ENCODE measurements around the gene CHAT. TPM values are rescaled to one million over a fixed set of nuclear protein-coding genes. Genes with fewer than 3 reads are reported as not detected.

The CHAT gene
- total RNA-seq, 1 experiment from 2014 or later: 0.18 TPM

DNA sequence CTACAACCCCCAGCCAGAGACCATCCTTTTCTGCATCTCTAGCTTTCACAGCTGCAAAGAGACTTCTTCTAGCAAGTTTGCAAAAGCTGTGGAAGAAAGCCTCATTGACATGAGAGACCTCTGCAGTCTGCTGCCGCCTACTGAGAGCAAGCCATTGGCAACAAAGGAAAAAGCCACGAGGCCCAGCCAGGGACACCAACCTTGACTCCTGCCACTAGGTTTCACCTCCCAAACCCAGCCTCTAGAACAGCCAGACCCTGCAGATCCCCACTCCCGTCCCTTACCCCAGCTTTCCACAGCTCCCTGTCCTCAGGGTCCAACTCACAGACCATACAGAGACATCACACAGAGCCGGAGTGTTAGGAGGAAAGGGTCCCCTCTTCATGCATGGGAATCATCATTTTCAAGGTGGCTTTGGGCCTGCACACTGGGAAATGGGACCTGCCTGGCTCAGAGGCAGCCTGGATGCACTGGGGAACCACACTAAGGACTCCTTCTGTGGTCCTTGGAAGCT is 51.1 kb downstream of the CHAT start:
- Histone ChIP-seq H3K4me1 (no peaks in the 10 kb centered on the region), H3K4me3 (ENCODE audit: low read depth, low read length) (no peak overlapping the region), H3K36me3 (ENCODE audit: control insufficient read depth, insufficient read depth, low read length) (no peaks in the 10 kb centered on the region), H3K27me3 (replicated peaks; ENCODE audit: control insufficient read depth, insufficient read depth, low read length) (no peaks in the 10 kb centered on the region), H3K9me3 (no peaks in the 10 kb centered on the region)
- H3K36me3 Mint-ChIP-seq (ENCODE audit: insufficient read depth, unreplicated experiment): no peaks in the 10 kb centered on the region
- H3K9me3 Mint-ChIP-seq (ENCODE audit: unreplicated experiment): peaks cover 5% of the 10 kb centered on the region
- H3K4me3 Mint-ChIP-seq (ENCODE audit: unreplicated experiment): no peak overlapping the region
- ChIA-PET CTCF (no interaction called here), POLR2A (no interaction called here)
- no peak overlapping the region for H3K27ac Mint-ChIP-seq (ENCODE audit: unreplicated experiment)
- peaks cover 9% of the 10 kb centered on the region for H3K27me3 Mint-ChIP-seq (ENCODE audit: insufficient read depth, unreplicated experiment)
- no peak for DNase-seq
- TF ChIP-seq, protein P1, sequence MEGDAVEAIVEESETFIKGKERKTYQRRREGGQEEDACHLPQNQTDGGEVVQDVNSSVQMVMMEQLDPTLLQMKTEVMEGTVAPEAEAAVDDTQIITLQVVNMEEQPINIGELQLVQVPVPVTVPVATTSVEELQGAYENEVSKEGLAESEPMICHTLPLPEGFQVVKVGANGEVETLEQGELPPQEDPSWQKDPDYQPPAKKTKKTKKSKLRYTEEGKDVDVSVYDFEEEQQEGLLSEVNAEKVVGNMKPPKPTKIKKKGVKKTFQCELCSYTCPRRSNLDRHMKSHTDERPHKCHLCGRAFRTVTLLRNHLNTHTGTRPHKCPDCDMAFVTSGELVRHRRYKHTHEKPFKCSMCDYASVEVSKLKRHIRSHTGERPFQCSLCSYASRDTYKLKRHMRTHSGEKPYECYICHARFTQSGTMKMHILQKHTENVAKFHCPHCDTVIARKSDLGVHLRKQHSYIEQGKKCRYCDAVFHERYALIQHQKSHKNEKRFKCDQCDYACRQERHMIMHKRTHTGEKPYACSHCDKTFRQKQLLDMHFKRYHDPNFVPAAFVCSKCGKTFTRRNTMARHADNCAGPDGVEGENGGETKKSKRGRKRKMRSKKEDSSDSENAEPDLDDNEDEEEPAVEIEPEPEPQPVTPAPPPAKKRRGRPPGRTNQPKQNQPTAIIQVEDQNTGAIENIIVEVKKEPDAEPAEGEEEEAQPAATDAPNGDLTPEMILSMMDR (IDR thresholded peaks at IDR 0.05; ENCODE audit: insufficient read depth in 1 of 2, low read depth in 1 of 2, low read length in 1 of 2, severe bottlenecking in 1 of 2, unreplicated experiment in 1 of 2): no peak
- no peaks in the 10 kb centered on the region for H3K4me1 Mint-ChIP-seq (ENCODE audit: low read depth, unreplicated experiment)
- BruUV-seq (replicated peaks): no TSS peak
- intact Hi-C loops (cut with micrococcal nuclease; ENCODE audit: unreplicated experiment): no loop called here

DNA sequence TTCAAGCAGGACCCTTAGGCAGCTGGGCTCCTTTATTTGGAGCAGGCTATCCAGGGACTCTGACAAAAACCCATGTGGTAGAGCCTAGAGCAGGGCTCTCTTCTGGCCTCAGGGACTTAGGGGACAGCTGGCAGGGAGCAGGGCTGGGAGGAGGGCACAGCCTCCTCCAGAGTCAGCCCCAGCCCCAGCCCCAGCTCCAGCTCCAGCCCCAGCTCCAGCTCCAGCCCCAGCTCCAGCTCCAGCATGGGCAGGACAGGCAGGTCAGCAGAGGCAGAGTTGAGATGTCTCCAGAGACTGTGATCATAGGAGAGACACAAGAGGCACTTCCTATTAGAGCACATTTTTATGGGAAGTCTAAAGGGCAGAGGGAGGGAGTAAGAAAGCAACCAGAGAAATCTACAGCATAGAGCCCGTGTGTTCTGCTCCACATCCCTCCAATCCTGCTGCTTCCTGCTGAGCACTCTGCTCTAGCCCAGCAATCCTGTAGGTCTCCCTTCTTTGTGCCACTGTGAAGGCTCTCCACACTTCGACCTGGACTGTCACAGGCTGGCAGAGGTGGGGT is 52.3 kb downstream of the CHAT start:
- H3K36me3 ChIP-seq (ENCODE audit: control insufficient read depth, insufficient read depth, low read length): no peaks in the 10 kb centered on the region
- no peaks in the 10 kb centered on the region for H3K9me3 Mint-ChIP-seq (ENCODE audit: unreplicated experiment)
- TF ChIP-seq, protein P1 (IDR thresholded peaks at IDR 0.05; ENCODE audit: insufficient read depth in 1 of 2, low read depth in 1 of 2, low read length in 1 of 2, severe bottlenecking in 1 of 2, unreplicated experiment in 1 of 2): no peak
- no peaks in the 10 kb centered on the region for H3K27me3 ChIP-seq (replicated peaks; ENCODE audit: control insufficient read depth, insufficient read depth, low read length)
- POLR2A ChIA-PET: no interaction called here
- H3K4me3 ChIP-seq (ENCODE audit: low read depth, low read length): no peak overlapping the region
- CTCF ChIA-PET: no interaction called here
- no peak overlapping the region for H3K27ac Mint-ChIP-seq (ENCODE audit: unreplicated experiment)
- intact Hi-C loops (cut with micrococcal nuclease; ENCODE audit: unreplicated experiment): no loop called here
- no peaks in the 10 kb centered on the region for H3K4me1 ChIP-seq
- H3K4me1 Mint-ChIP-seq (ENCODE audit: low read depth, unreplicated experiment): no peaks in the 10 kb centered on the region
- DNase-seq: no peak
- H3K9me3 ChIP-seq: peaks cover 3% of the 10 kb centered on the region; the same call in 1 of the 2 replicates
- BruUV-seq (replicated peaks): no TSS peak
- no peak overlapping the region for H3K4me3 Mint-ChIP-seq (ENCODE audit: unreplicated experiment)
- H3K36me3 Mint-ChIP-seq (ENCODE audit: insufficient read depth, unreplicated experiment): no peaks in the 10 kb centered on the region
- peaks cover 13% of the 10 kb centered on the region for H3K27me3 Mint-ChIP-seq (ENCODE audit: insufficient read depth, unreplicated experiment)

DNA sequence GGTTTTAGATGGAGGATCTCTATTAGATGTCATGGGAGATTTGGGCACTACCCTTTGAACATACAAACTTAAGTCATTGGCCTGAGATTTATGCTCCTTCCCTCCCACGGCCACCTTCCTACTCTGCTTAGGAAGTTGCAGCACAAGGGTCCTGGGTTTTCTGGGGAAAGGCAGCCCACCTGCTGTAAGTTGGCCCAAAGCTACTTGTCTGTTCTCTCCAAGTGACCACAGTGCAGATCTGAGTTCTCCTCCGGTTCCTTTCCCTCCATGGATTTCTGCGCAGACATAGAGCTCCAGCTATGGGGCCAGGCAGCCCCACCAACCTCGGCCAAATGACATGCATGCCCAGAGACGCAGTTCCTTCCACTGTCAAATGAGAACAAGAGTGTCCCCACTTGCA is 52.8 kb downstream of the CHAT start:
- BruUV-seq (replicated peaks): no TSS peak
- H3K9me3 ChIP-seq: peaks cover 5% of the 10 kb centered on the region; the same call in 1 of the 2 replicates
- no peaks in the 10 kb centered on the region for H3K36me3 ChIP-seq (ENCODE audit: control insufficient read depth, insufficient read depth, low read length)
- TF ChIP-seq, protein P1 (IDR thresholded peaks at IDR 0.05; ENCODE audit: insufficient read depth in 1 of 2, low read depth in 1 of 2, low read length in 1 of 2, severe bottlenecking in 1 of 2, unreplicated experiment in 1 of 2): no peak
- ChIA-PET POLR2A (no interaction called here), CTCF (no interaction called here)
- DNase-seq: no peak
- Mint-ChIP-seq H3K4me3 (ENCODE audit: unreplicated experiment) (no peak overlapping the region), H3K4me1 (ENCODE audit: low read depth, unreplicated experiment) (no peaks in the 10 kb centered on the region), H3K27ac (ENCODE audit: unreplicated experiment) (no peak overlapping the region), H3K9me3 (ENCODE audit: unreplicated experiment) (no peaks in the 10 kb centered on the region), H3K27me3 (ENCODE audit: insufficient read depth, unreplicated experiment) (peaks cover 18% of the 10 kb centered on the region), H3K36me3 (ENCODE audit: insufficient read depth, unreplicated experiment) (no peaks in the 10 kb centered on the region)
- no peaks in the 10 kb centered on the region for H3K27me3 ChIP-seq (replicated peaks; ENCODE audit: control insufficient read depth, insufficient read depth, low read length)
- intact Hi-C loops (cut with micrococcal nuclease; ENCODE audit: unreplicated experiment): no loop called here
- H3K4me1 ChIP-seq: no peaks in the 10 kb centered on the region
- no peak overlapping the region for H3K4me3 ChIP-seq (ENCODE audit: low read depth, low read length)

Data from Caco-2 (cell line).